Measurements from ENCODE around the gene SLC25A15.
"Not testable (repeated sequence)": the region's sequence is repeated elsewhere in the genome, so short reads cannot be mapped to it uniquely, and the experiment has no call there.

Gene SLC25A15

GRCh38 chr13:40770934-40771618 lies 18.3 kb upstream of the SLC25A15 start, which contains the start of gene MRPS31:
Gene MRPS31 (minus strand): TSS chr13:40771190. CDS start chr13:40771136, 54 bp downstream.
- DNase-seq (ENCODE audit: insufficient read length) (peak; percentile 87), FAIRE-seq (peak; percentile 97)
- peak; percentile 95 for TF ChIP-seq POLR2AphosphoS5 (IDR thresholded peaks at IDR 0.05; ENCODE audit: low read depth, low read length)
- TF ChIP-seq TAF1 (IDR thresholded peaks at IDR 0.05; ENCODE audit: borderline replicate concordance, low read depth, low read length): peak; percentile 82
- TF ChIP-seq POLR2A (IDR thresholded peaks at IDR 0.05; ENCODE audit: low read depth, low read length): peak; percentile 93

- FAIRE-seq (no peak), DNase-seq (ENCODE audit: insufficient read length) (no peak)
- TF ChIP-seq POLR2AphosphoS5 (IDR thresholded peaks at IDR 0.05; ENCODE audit: low read depth, low read length): no peak
- TF ChIP-seq POLR2A (IDR thresholded peaks at IDR 0.05; ENCODE audit: low read depth, low read length): no peak
- TF ChIP-seq TAF1 (IDR thresholded peaks at IDR 0.05; ENCODE audit: borderline replicate concordance, low read depth, low read length): no peak
Measured at GRCh38 chr13:40772765-40773473, 16.5 kb upstream of the SLC25A15 start.

- DNase-seq (ENCODE audit: insufficient read length) (no peak), FAIRE-seq (no peak)
- TF ChIP-seq TAF1 (IDR thresholded peaks at IDR 0.05; ENCODE audit: borderline replicate concordance, low read depth, low read length) (no peak), POLR2AphosphoS5 (IDR thresholded peaks at IDR 0.05; ENCODE audit: low read depth, low read length) (no peak), POLR2A (IDR thresholded peaks at IDR 0.05; ENCODE audit: low read depth, low read length) (no peak)
Measured at GRCh38 chr13:40774672-40775071, 14.7 kb upstream of the SLC25A15 start.

- TF ChIP-seq TAF1 (IDR thresholded peaks at IDR 0.05; ENCODE audit: borderline replicate concordance, low read depth, low read length) (no peak), POLR2AphosphoS5 (IDR thresholded peaks at IDR 0.05; ENCODE audit: low read depth, low read length) (no peak), POLR2A (IDR thresholded peaks at IDR 0.05; ENCODE audit: low read depth, low read length) (no peak)
Measured at GRCh38 chr13:40776232-40776631, 13.2 kb upstream of the SLC25A15 start.

GRCh38 chr13:40776681-40777165 lies 12.7 kb upstream of the SLC25A15 start:
- TF ChIP-seq POLR2A (IDR thresholded peaks at IDR 0.05; ENCODE audit: low read depth, low read length) (no peak), POLR2AphosphoS5 (IDR thresholded peaks at IDR 0.05; ENCODE audit: low read depth, low read length) (no peak), TAF1 (IDR thresholded peaks at IDR 0.05; ENCODE audit: borderline replicate concordance, low read depth, low read length) (no peak)
- FAIRE-seq: no peak
- no peak for DNase-seq (ENCODE audit: insufficient read length)

More at GRCh38 chr13:40776232-40776631, 13.2 kb upstream of the SLC25A15 start:
- FAIRE-seq (no peak), DNase-seq (ENCODE audit: insufficient read length) (no peak)

- TF ChIP-seq TAF1 (IDR thresholded peaks at IDR 0.05; ENCODE audit: borderline replicate concordance, low read depth, low read length): no peak
- TF ChIP-seq POLR2AphosphoS5 (IDR thresholded peaks at IDR 0.05; ENCODE audit: low read depth, low read length): no peak
- TF ChIP-seq POLR2A (IDR thresholded peaks at IDR 0.05; ENCODE audit: low read depth, low read length): no peak
- FAIRE-seq: peak; percentile 83
- no peak for DNase-seq (ENCODE audit: insufficient read length)
Measured at GRCh38 chr13:40777166-40777808, 12.1 kb upstream of the SLC25A15 start.

GRCh38 chr13:40777809-40778175 lies 11.6 kb upstream of the SLC25A15 start:
- peak; percentile 63 for FAIRE-seq
- no peak for TF ChIP-seq POLR2AphosphoS5 (IDR thresholded peaks at IDR 0.05; ENCODE audit: low read depth, low read length)
- TF ChIP-seq POLR2A (IDR thresholded peaks at IDR 0.05; ENCODE audit: low read depth, low read length): no peak
- no peak for TF ChIP-seq TAF1 (IDR thresholded peaks at IDR 0.05; ENCODE audit: borderline replicate concordance, low read depth, low read length)

GRCh38 chr13:40779049-40779448 lies 10.4 kb upstream of the SLC25A15 start:
- FAIRE-seq (no peak), DNase-seq (ENCODE audit: insufficient read length) (no peak)
- TF ChIP-seq POLR2AphosphoS5 (IDR thresholded peaks at IDR 0.05; ENCODE audit: low read depth, low read length) (no peak), POLR2A (IDR thresholded peaks at IDR 0.05; ENCODE audit: low read depth, low read length) (no peak), TAF1 (IDR thresholded peaks at IDR 0.05; ENCODE audit: borderline replicate concordance, low read depth, low read length) (no peak)

More at GRCh38 chr13:40777809-40778175, 11.6 kb upstream of the SLC25A15 start:
- DNase-seq (ENCODE audit: insufficient read length): no peak

- TF ChIP-seq TAF1 (IDR thresholded peaks at IDR 0.05; ENCODE audit: borderline replicate concordance, low read depth, low read length) (no peak), POLR2AphosphoS5 (IDR thresholded peaks at IDR 0.05; ENCODE audit: low read depth, low read length) (no peak), POLR2A (IDR thresholded peaks at IDR 0.05; ENCODE audit: low read depth, low read length) (no peak)
- no peak for FAIRE-seq
Measured at GRCh38 chr13:40779796-40780285, 9.6 kb upstream of the SLC25A15 start.

GRCh38 chr13:40780822-40781401 lies 8.5 kb upstream of the SLC25A15 start:
- TF ChIP-seq POLR2A (IDR thresholded peaks at IDR 0.05; ENCODE audit: low read depth, low read length) (no peak), TAF1 (IDR thresholded peaks at IDR 0.05; ENCODE audit: borderline replicate concordance, low read depth, low read length) (no peak), POLR2AphosphoS5 (IDR thresholded peaks at IDR 0.05; ENCODE audit: low read depth, low read length) (no peak)
- no peak for FAIRE-seq
- DNase-seq (ENCODE audit: insufficient read length): no peak

More at GRCh38 chr13:40779796-40780285, 9.6 kb upstream of the SLC25A15 start:
- DNase-seq (ENCODE audit: insufficient read length): no peak

- TF ChIP-seq TAF1 (IDR thresholded peaks at IDR 0.05; ENCODE audit: borderline replicate concordance, low read depth, low read length) (no peak), POLR2AphosphoS5 (IDR thresholded peaks at IDR 0.05; ENCODE audit: low read depth, low read length) (no peak), POLR2A (IDR thresholded peaks at IDR 0.05; ENCODE audit: low read depth, low read length) (no peak)
- no peak for FAIRE-seq
- no peak for DNase-seq (ENCODE audit: insufficient read length)
Measured at GRCh38 chr13:40781717-40782116, 7.7 kb upstream of the SLC25A15 start.

- FAIRE-seq; DNase-seq (ENCODE audit: insufficient read length): not testable (repeated sequence)
Measured at GRCh38 chr13:40782971-40783370, 6.4 kb upstream of the SLC25A15 start.

Measured in GM12892 (cell line).